Body of pancreas (tissue), 4 donors: ENCODE measurements around the gene ODAD4. TPM values are rescaled to one million over a fixed set of nuclear protein-coding genes. Genes with fewer than 3 reads are reported as not detected.

Source experiments
- ATAC-seq: fragments of 150-250 bp; one replicate; pipeline ENCODE4 v1.9.1; 2016
- DNase-seq, 4 donors: peaks; one replicate each; pipeline ENCODE4 v3.0.0-alpha.2; 2019
- H3K27ac ChIP-seq, 4 donors: fragments of 200-600 bp; sonication (generic); 1 replicate in 3 of 4; 2 replicates in 1 of 4; pipeline versions ENCODE4 v1.5.1 to v1.6.1; 2016 to 2019; ENCODE audit warnings: mild to moderate bottlenecking in 1 of 4, mixed read lengths in 1 of 4, moderate library complexity in 1 of 4
- H3K27me3 ChIP-seq, 2 donors: fragments of 200-600 bp; sonication (generic); one replicate each; pipeline ENCODE4 v1.6.0; 2016; ENCODE audit warnings: mild to moderate bottlenecking in 1 of 2
- H3K36me3 ChIP-seq, 2 donors: fragments of 200-600 bp; sonication (generic); replicated peaks in 1 of 2; 2 replicates each; pipeline ENCODE4 v1.5.1; 2016; ENCODE audit warnings: low read depth in 2 of 2; ENCODE audit not compliant: insufficient read depth in 1 of 2
- H3K4me1 ChIP-seq: fragments of 200-600 bp; sonication (generic); one replicate; pipeline ENCODE4 v1.6.0; 2016
- H3K4me3 ChIP-seq, 2 donors: fragments of 200-600 bp; sonication (generic); 1 replicate in 1 of 2; 2 replicates in 1 of 2; pipeline ENCODE4 v1.5.1; 2016 to 2019
- H3K9me3 ChIP-seq, 3 donors: fragments of 200-600 bp; sonication (generic); 1 replicate in 2 of 3; 2 replicates in 1 of 3; pipeline ENCODE4 v1.5.1; 2016
- POLR2A ChIP-seq, 3 donors: fragments of 450-650 bp; IDR thresholded peaks; one replicate each; pipeline ENCODE4 v1.6.1; 2016; ENCODE audit warnings: antibody characterized with exemption in 3 of 3, mild to moderate bottlenecking in 2 of 3
- WGBS, 2 donors: methylation state at CpG; one replicate each; pipeline ENCODE4 v1.1.5; 2017; 5-methylcytosine and 5-hydroxymethylcytosine counted together
- intact Hi-C: fragments of 100-400 bp; cut with DNase I; formaldehyde crosslinking; loops from one replicate; pipeline ENCODE4 v1.15.1; 2023
- total RNA-seq, 2 donors: library from RNA; depleted of rRNA; stranded (reverse); fragments of >200 nt; gene quantifications; one replicate each; pipeline ENCODE4 v1.1.0, GENCODE V29; 2016
- TF ChIP-seq, protein P1 (sequence below), 7 experiments: fragments of 450-650 bp in 4 of 7; fragments of 200-600 bp in 3 of 7; sonication (generic) in 3 of 7; IDR thresholded peaks; one replicate each; pipeline ENCODE4 v1.5.1; 2016 to 2019; ENCODE audit warnings: antibody characterized with exemption in 7 of 7

Gene ODAD4
- total RNA-seq, 2 donors from 2014 or later, result 0.26 to 0.66 TPM

DNA sequence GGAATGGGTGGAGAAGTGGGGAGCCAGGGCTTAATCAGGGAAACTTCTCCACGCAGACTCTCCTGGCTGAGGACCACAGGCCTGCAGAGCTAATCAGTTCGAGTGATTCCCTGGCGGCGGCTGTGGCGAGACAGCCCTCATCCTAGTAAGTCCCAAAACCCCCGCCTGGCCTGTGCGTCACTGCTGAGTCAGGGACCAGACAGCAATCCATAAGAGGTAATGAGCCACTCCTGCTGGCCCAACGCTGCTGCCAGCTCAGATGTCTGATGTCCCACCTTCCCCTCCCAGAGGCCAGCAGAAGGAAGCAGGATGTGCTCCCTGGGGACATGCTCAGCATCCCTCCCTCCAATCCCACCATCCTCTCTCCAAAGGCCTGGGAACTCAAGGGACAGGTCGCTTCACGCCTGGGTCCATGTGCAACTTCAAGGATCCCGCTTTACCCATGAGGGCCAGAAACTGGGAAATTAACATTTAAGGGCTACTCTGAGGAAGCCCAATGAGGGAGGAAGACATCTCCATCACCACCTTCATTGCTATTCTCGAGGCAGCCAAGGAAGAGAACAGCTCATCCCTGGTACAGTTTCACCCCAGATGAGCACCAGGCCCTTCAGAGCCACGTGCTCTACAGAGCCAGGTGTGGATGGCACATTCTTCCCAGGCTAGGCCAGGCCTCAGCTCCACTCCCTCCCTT is 19.6 kb upstream of the ODAD4 start:
- ATAC-seq, result no peak
- Histone ChIP-seq H3K4me1 (peaks cover 53% of the 10 kb centered on the region), H3K27ac (peak overlapping the region in 1 of 4 donors; percentile 19), H3K36me3 (peaks cover 0 to 30% of the 10 kb centered on the region in 2 donors), H3K27me3 (no peaks in the 10 kb centered on the region), H3K4me3 (no peak overlapping the region), H3K9me3 (no peaks in the 10 kb centered on the region)
- intact Hi-C loops, result no loop called here
- WGBS, 2 donors, result 77 to 83% methylated on average over 6 to 13 of the region's 13 CpGs
- DNase-seq, result peak in 3 of 4 donors; percentile 36 to 63 (median 45)
- no peak for TF ChIP-seq POLR2A (IDR thresholded peaks at IDR 0.05)
- TF ChIP-seq, protein P1, sequence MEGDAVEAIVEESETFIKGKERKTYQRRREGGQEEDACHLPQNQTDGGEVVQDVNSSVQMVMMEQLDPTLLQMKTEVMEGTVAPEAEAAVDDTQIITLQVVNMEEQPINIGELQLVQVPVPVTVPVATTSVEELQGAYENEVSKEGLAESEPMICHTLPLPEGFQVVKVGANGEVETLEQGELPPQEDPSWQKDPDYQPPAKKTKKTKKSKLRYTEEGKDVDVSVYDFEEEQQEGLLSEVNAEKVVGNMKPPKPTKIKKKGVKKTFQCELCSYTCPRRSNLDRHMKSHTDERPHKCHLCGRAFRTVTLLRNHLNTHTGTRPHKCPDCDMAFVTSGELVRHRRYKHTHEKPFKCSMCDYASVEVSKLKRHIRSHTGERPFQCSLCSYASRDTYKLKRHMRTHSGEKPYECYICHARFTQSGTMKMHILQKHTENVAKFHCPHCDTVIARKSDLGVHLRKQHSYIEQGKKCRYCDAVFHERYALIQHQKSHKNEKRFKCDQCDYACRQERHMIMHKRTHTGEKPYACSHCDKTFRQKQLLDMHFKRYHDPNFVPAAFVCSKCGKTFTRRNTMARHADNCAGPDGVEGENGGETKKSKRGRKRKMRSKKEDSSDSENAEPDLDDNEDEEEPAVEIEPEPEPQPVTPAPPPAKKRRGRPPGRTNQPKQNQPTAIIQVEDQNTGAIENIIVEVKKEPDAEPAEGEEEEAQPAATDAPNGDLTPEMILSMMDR (IDR thresholded peaks at IDR 0.05), result no peak

DNA sequence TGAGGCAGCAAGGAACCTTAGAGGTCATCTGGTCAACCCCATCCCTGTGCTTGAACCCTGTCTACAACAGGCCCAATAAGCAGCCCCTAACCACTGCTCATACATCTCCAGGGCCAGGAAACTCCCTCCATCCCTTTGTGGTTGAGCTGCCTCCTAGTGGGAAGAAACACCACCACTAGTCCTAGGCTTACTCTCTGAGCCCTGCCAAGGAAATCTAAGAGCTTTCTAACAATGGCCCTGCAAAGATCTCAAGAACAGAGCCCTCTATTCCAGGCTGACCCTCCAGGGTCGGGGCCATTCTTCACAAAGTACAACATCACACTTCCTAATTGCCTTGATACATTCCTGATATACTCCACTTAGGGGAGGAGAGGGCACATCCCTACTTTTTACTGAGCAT is 17.5 kb upstream of the ODAD4 start:
- DNase-seq (no peak), ATAC-seq (no peak)
- no peak for TF ChIP-seq POLR2A (IDR thresholded peaks at IDR 0.05)
- TF ChIP-seq, protein P1 (IDR thresholded peaks at IDR 0.05), result no peak
- Histone ChIP-seq H3K27ac (no peak overlapping the region), H3K4me1 (peaks cover 65% of the 10 kb centered on the region), H3K9me3 (no peaks in the 10 kb centered on the region), H3K4me3 (no peak overlapping the region), H3K36me3 (peaks cover 0 to 24% of the 10 kb centered on the region in 2 donors), H3K27me3 (no peaks in the 10 kb centered on the region)
- intact Hi-C loops, result no loop called here
- WGBS, 2 donors, result 50 to 94% methylated on average over 1 of the region's 1 CpG

DNA sequence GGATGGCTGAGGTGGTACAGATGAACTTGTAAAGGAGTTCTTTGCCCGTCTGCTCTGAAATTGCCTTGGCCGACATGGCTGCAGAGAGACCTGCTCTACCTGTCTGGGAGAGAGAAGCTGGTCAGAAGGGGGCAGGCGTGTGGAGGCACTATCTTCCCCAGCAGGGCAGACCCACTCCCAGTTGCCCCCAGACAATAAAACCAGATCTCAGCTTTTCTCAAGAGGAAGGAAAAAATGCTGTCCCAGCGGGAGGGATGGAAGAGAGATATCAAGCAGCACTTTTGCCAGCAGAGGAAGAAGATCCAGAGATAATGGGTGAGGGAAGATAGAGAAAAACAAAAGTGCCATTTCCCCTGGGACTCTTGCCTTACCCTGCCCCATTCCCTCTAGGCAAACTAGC is 16.6 kb upstream of the ODAD4 start:
- ATAC-seq (no peak), DNase-seq (no peak)
- Histone ChIP-seq H3K4me1 (peaks cover 56% of the 10 kb centered on the region), H3K36me3 (peaks cover 0 to 23% of the 10 kb centered on the region in 2 donors), H3K4me3 (no peak overlapping the region), H3K27me3 (no peaks in the 10 kb centered on the region), H3K9me3 (no peaks in the 10 kb centered on the region), H3K27ac (no peak overlapping the region)
- no peak for TF ChIP-seq POLR2A (IDR thresholded peaks at IDR 0.05)
- TF ChIP-seq, protein P1 (IDR thresholded peaks at IDR 0.05), result no peak
- intact Hi-C loops, result no loop called here
- WGBS, 2 donors, result 80 to 88% methylated on average over 4 of the region's 4 CpGs

DNA sequence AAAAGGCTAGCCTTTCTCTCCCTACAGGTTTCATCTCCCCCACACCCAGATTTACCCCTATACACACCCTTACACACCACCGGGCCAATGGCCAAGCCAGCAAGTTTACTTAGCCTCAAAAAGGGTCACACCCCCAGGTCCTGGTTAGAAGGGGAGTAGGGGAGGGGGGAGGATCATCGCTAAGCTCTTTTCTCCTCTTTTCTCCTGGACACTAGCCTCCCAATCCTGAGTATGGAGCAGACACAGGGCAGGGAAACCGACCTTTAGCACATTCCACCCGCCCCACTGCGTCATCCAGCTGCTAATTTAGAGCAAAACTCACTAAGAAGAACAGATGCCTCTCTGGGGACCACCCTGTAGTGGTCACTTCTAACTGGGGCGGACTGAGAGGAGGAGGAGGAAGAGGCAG is 16.1 kb upstream of the ODAD4 start:
- WGBS, 2 donors, result 64 to 83% methylated on average over 6 of the region's 6 CpGs
- Histone ChIP-seq H3K36me3 (peaks cover 0 to 22% of the 10 kb centered on the region in 2 donors), H3K27ac (peak overlapping the region in 1 of 4 donors; percentile 46), H3K4me1 (peaks cover 55% of the 10 kb centered on the region), H3K27me3 (no peaks in the 10 kb centered on the region), H3K9me3 (no peaks in the 10 kb centered on the region), H3K4me3 (no peak overlapping the region)
- intact Hi-C loops, result no loop called here
- ATAC-seq (no peak), DNase-seq (peak in 1 of 4 donors; percentile 28)
- TF ChIP-seq POLR2A (IDR thresholded peaks at IDR 0.05), result no peak
- TF ChIP-seq, protein P1 (IDR thresholded peaks at IDR 0.05), result no peak

DNA sequence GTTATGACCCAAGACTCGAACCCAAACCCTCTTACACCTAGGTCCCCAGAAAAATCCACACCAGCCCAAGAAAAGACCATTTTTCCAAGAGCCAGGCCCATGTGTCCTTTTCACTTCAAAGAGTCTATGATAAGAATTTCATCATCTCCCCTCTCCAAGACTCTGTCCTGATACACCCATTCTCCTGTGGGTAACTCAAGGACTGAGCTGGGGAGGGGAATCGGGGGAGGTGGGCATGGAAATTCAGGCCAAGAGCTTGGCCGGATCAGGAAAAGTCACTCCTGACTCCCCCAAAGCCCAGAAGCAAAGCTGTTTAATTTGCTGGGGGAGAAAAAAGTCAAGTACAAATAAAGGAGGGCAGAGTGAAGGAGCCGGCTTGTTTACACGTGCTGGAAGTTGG is 15.4 kb upstream of the ODAD4 start:
- TF ChIP-seq, protein P1 (IDR thresholded peaks at IDR 0.05), result no peak
- TF ChIP-seq POLR2A (IDR thresholded peaks at IDR 0.05), result no peak
- no peak overlapping the region for H3K4me3 ChIP-seq
- DNase-seq (no peak), ATAC-seq (no peak)
- H3K27me3 ChIP-seq, result no peaks in the 10 kb centered on the region
- peaks cover 61% of the 10 kb centered on the region for H3K4me1 ChIP-seq
- WGBS, 2 donors, result 41 to 62% methylated on average over 5 of the region's 5 CpGs
- H3K9me3 ChIP-seq, result no peaks in the 10 kb centered on the region
- peak overlapping the region in 1 of 4 donors; percentile 46 for H3K27ac ChIP-seq
- peaks cover 0 to 19% of the 10 kb centered on the region in 2 donors for H3K36me3 ChIP-seq
- intact Hi-C loops, result no loop called here
